SK-N-SH treated with all-trans-retinoic acid at 6 μM for 48 hours (cell line): ENCODE measurements around the gene SARS1.

ENCODE experiments used
- ARNTL ChIP-seq: fragments of 450-650 bp; formaldehyde crosslinking; IDR thresholded peaks from 2 replicates; pipeline ENCODE4 v1.5.0; 2020; ENCODE audit warnings: low read depth, mild to moderate bottlenecking, moderate library complexity, borderline replicate concordance
- BACH2 ChIP-seq: fragments of 250-450 bp; sonication (Bioruptor Pico); IDR thresholded peaks from 2 replicates; pipeline ENCODE4 v1.9.0; 2021; ENCODE audit warnings: mild to moderate bottlenecking, borderline replicate concordance
- GLIS3 ChIP-seq: fragments of 250-450 bp; sonication (Bioruptor Pico); IDR thresholded peaks from 2 replicates; pipeline ENCODE4 v1.5.0; 2020; ENCODE audit warnings: mild to moderate bottlenecking, moderate library complexity
- ISL1 ChIP-seq: fragments of 250-450 bp; sonication (Bioruptor Pico); IDR thresholded peaks from 2 replicates; pipeline ENCODE4 v2.1.2; 2022; ENCODE audit warnings: mild to moderate bottlenecking, moderate library complexity
- ZFP30 ChIP-seq: fragments of 450-650 bp; formaldehyde crosslinking; IDR thresholded peaks from 2 replicates; pipeline ENCODE4 v1.5.0; 2022; ENCODE audit warnings: mild to moderate bottlenecking, moderate library complexity
- TF ChIP-seq, protein P1 (sequence below): fragments of 250-450 bp; sonication (Bioruptor Pico); IDR thresholded peaks from 2 replicates; pipeline ENCODE4 v1.5.1; 2020; ENCODE audit warnings: low read depth, mild to moderate bottlenecking, moderate library complexity
- TF ChIP-seq, protein P2 (sequence below): fragments of 250-450 bp; sonication (Bioruptor Pico); IDR thresholded peaks from 2 replicates; pipeline ENCODE4 v1.8.0; 2020; ENCODE audit warnings: mild to moderate bottlenecking, moderate library complexity, borderline replicate concordance

DNA sequence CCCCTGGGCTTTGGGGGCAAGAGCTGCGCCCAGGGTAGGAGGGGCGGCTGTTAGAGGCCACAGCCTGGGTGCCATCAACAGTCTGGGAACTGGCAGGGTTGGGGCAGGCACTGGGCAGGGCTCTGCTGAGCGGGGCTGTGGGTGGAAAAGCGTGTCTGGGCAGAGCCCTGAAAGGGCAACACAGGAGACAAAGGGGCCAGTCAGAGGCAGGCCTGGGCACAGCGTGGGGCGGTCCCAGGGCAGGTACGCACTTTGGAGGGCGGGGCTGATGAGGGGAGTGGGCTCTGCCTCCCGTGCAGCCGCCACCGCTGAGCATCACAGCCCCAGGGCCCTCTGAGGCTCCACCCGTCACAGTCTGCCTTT is 49.5 kb downstream of the SARS1 start:
- TF ChIP-seq, protein P1, sequence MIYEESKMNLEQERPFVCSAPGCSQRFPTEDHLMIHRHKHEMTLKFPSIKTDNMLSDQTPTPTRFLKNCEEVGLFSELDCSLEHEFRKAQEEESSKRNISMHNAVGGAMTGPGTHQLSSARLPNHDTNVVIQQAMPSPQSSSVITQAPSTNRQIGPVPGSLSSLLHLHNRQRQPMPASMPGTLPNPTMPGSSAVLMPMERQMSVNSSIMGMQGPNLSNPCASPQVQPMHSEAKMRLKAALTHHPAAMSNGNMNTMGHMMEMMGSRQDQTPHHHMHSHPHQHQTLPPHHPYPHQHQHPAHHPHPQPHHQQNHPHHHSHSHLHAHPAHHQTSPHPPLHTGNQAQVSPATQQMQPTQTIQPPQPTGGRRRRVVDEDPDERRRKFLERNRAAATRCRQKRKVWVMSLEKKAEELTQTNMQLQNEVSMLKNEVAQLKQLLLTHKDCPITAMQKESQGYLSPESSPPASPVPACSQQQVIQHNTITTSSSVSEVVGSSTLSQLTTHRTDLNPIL (CRISPR knock-in tag) = no peak
- TF ChIP-seq, protein P2, sequence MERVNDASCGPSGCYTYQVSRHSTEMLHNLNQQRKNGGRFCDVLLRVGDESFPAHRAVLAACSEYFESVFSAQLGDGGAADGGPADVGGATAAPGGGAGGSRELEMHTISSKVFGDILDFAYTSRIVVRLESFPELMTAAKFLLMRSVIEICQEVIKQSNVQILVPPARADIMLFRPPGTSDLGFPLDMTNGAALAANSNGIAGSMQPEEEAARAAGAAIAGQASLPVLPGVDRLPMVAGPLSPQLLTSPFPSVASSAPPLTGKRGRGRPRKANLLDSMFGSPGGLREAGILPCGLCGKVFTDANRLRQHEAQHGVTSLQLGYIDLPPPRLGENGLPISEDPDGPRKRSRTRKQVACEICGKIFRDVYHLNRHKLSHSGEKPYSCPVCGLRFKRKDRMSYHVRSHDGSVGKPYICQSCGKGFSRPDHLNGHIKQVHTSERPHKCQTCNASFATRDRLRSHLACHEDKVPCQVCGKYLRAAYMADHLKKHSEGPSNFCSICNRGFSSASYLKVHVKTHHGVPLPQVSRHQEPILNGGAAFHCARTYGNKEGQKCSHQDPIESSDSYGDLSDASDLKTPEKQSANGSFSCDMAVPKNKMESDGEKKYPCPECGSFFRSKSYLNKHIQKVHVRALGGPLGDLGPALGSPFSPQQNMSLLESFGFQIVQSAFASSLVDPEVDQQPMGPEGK (CRISPR knock-in tag) = no peak
- no peak for TF ChIP-seq ISL1 (CRISPR knock-in tag)
- TF ChIP-seq ARNTL (CRISPR knock-in tag) = no peak
- no peak for TF ChIP-seq GLIS3 (CRISPR knock-in tag)
- no peak for TF ChIP-seq ZFP30 (CRISPR knock-in tag)
- no peak for TF ChIP-seq BACH2 (CRISPR knock-in tag)
